Measurements from ENCODE around the gene MFF. TPM values are rescaled to one million over a fixed set of nuclear protein-coding genes. Genes with fewer than 3 reads are reported as not detected.
"Not testable (repeated sequence)": the region's sequence is repeated elsewhere in the genome, so short reads cannot be mapped to it uniquely, and the experiment has no call there.

The MFF gene
- total RNA-seq, 1 experiment from 2014 or later, result 83.3 TPM

GRCh38 chr2:227386630-227387029 lies 61.6 kb downstream of the MFF start:
- H3K27me3 Mint-ChIP-seq (ENCODE audit: low read depth), result no peaks in the 10 kb centered on the region; the same call in none of the 2 replicates

GRCh38 chr2:227387583-227387982 lies 62.5 kb downstream of the MFF start, which contains the start of gene SCYGR1:
Gene SCYGR1, minus strand, starts transcription at chr2:227387949. Its CDS starts 0 bp downstream, at chr2:227387949.
- not testable (repeated sequence) for H3K27ac Mint-ChIP-seq

More at GRCh38 chr2:227386630-227387029, 61.6 kb downstream of the MFF start:
- Histone ChIP-seq H3K23me2 (ENCODE audit: insufficient read length, low read depth, low read length, poor library complexity, severe bottlenecking) (no peaks in the 10 kb centered on the region), H3K79me2 (ENCODE audit: insufficient read depth, low read length) (no peaks in the 10 kb centered on the region), H4K8ac (replicated peaks; ENCODE audit: insufficient read length, low read depth, low read length) (no peak overlapping the region), H3K4me2 (ENCODE audit: insufficient read depth, insufficient read length, low read length) (no peak overlapping the region), H3T11ph (ENCODE audit: low read length) (no peak overlapping the region), H2AK5ac (ENCODE audit: insufficient read length, low read length) (no peak overlapping the region), H4K20me1 (ENCODE audit: control insufficient read depth, insufficient read depth, insufficient read length) (no peaks in the 10 kb centered on the region), H3K56ac (ENCODE audit: insufficient read length, low read depth, low read length) (no peak overlapping the region), H2AFZ (ENCODE audit: low read length) (no peak overlapping the region), H3K4me1 (ENCODE audit: insufficient read depth, low read length) (no peaks in the 10 kb centered on the region), H3K9me3 (ENCODE audit: control insufficient read depth, low read depth, low read length) (no peaks in the 10 kb centered on the region), H2BK20ac (ENCODE audit: low read depth, low read length, poor library complexity, severe bottlenecking) (no peak overlapping the region), H3K27ac (ENCODE audit: insufficient read length, low read depth, low read length) (no peak overlapping the region), H3K9ac (ENCODE audit: extremely low read depth, insufficient read length, low read length) (no peak overlapping the region), H2BK120ac (ENCODE audit: low read depth, low read length, poor library complexity, severe bottlenecking) (no peak overlapping the region), H3K27me3 (ENCODE audit: insufficient read depth, low read length) (no peaks in the 10 kb centered on the region), H4K91ac (ENCODE audit: insufficient read length, low read depth, low read length) (no peak overlapping the region), H3K23ac (ENCODE audit: insufficient read length, low read depth, low read length) (no peak overlapping the region), H3K14ac (ENCODE audit: insufficient read depth, low read length) (no peak overlapping the region), H2BK5ac (ENCODE audit: insufficient read length, low read length) (no peak overlapping the region), H3K18ac (ENCODE audit: insufficient read length, low read depth, low read length) (no peak overlapping the region), H3K4ac (ENCODE audit: low read depth, low read length) (no peak overlapping the region), H2BK12ac (ENCODE audit: insufficient read length, low read depth, low read length) (no peak overlapping the region), H2BK15ac (ENCODE audit: low read depth, low read length) (no peak overlapping the region), H4K5ac (ENCODE audit: insufficient read length, low read depth, low read length) (no peak overlapping the region), H3K79me1 (ENCODE audit: insufficient read depth, low read depth, low read length, poor library complexity, severe bottlenecking) (no peaks in the 10 kb centered on the region)
- no peak for DNase-seq
- H3K9me3 Mint-ChIP-seq, result no peaks in the 10 kb centered on the region
- WGBS (ENCODE audit: extremely low coverage, insufficient read length, low lambda C conversion rate), result no CpG with 5 or more reads among the region's 6 CpGs
- peaks cover 3 to 5% of the 10 kb centered on the region in 2 experiments; a peak in 3 of 4 replicates for H3K4me1 Mint-ChIP-seq
- no peaks in the 10 kb centered on the region for H3K36me3 Mint-ChIP-seq (ENCODE audit: insufficient read depth in 1 of 3, low read depth in 3 of 3)
- H3K27ac Mint-ChIP-seq, result no peak overlapping the region
- TF ChIP-seq CTCF (conservative IDR thresholded peaks at IDR 0.05), result no peak
- no peak overlapping the region for H3K4me3 Mint-ChIP-seq

More at GRCh38 chr2:227387583-227387982, 62.5 kb downstream of the MFF start, which contains the start of gene SCYGR1:
- H3K9me3 Mint-ChIP-seq; H3K14ac ChIP-seq (ENCODE audit: insufficient read depth, low read length); H2AK5ac ChIP-seq (ENCODE audit: insufficient read length, low read length); H3K9ac ChIP-seq (ENCODE audit: extremely low read depth, insufficient read length, low read length); H3K4me1 Mint-ChIP-seq; H3K23me2 ChIP-seq (ENCODE audit: insufficient read length, low read depth, low read length, poor library complexity, severe bottlenecking); H3K4me2 ChIP-seq (ENCODE audit: insufficient read depth, insufficient read length, low read length); H4K8ac ChIP-seq (replicated peaks; ENCODE audit: insufficient read length, low read depth, low read length); H3K4ac ChIP-seq (ENCODE audit: low read depth, low read length); H3K36me3 Mint-ChIP-seq (ENCODE audit: insufficient read depth in 1 of 3, low read depth in 3 of 3); H3K27me3 ChIP-seq (ENCODE audit: insufficient read depth, low read length); DNase-seq; H3K18ac ChIP-seq (ENCODE audit: insufficient read length, low read depth, low read length); H4K20me1 ChIP-seq (ENCODE audit: control insufficient read depth, insufficient read depth, insufficient read length); H3K23ac ChIP-seq (ENCODE audit: insufficient read length, low read depth, low read length); H2BK120ac ChIP-seq (ENCODE audit: low read depth, low read length, poor library complexity, severe bottlenecking); H3T11ph ChIP-seq (ENCODE audit: low read length); H4K5ac ChIP-seq (ENCODE audit: insufficient read length, low read depth, low read length); H2BK15ac ChIP-seq (ENCODE audit: low read depth, low read length); H4K91ac ChIP-seq (ENCODE audit: insufficient read length, low read depth, low read length); H2AFZ ChIP-seq (ENCODE audit: low read length); H2BK12ac ChIP-seq (ENCODE audit: insufficient read length, low read depth, low read length); H3K79me2 ChIP-seq (ENCODE audit: insufficient read depth, low read length); H3K4me1 ChIP-seq (ENCODE audit: insufficient read depth, low read length); H2BK5ac ChIP-seq (ENCODE audit: insufficient read length, low read length); H3K4me3 Mint-ChIP-seq; H3K79me1 ChIP-seq (ENCODE audit: insufficient read depth, low read depth, low read length, poor library complexity, severe bottlenecking); H3K27ac ChIP-seq (ENCODE audit: insufficient read length, low read depth, low read length); H2BK20ac ChIP-seq (ENCODE audit: low read depth, low read length, poor library complexity, severe bottlenecking); H3K56ac ChIP-seq (ENCODE audit: insufficient read length, low read depth, low read length); H3K9me3 ChIP-seq (ENCODE audit: control insufficient read depth, low read depth, low read length); H3K27me3 Mint-ChIP-seq (ENCODE audit: low read depth): not testable (repeated sequence)
- no CpG with 5 or more reads among the region's 7 CpGs for WGBS (ENCODE audit: extremely low coverage, insufficient read length, low lambda C conversion rate)
